ENCODE results near the gene PODXL.

- TF ChIP-seq CTCF (tag by site-specific recombination; IDR thresholded peaks at IDR 0.05) (no peak), ZNF561 (tag by site-specific recombination; IDR thresholded peaks at IDR 0.05; ENCODE audit: borderline replicate concordance) (no peak), ZNF24 (tag by site-specific recombination; IDR thresholded peaks at IDR 0.05) (no peak), ZNF274 (IDR thresholded peaks at IDR 0.05; ENCODE audit: low read length) (no peak), ZNF274 (tag by site-specific recombination; IDR thresholded peaks at IDR 0.05; ENCODE audit: borderline replicate concordance) (no peak), ZNF776 (tag by site-specific recombination; IDR thresholded peaks at IDR 0.05; ENCODE audit: borderline replicate concordance) (no peak), ZNF580 (tag by site-specific recombination; IDR thresholded peaks at IDR 0.05) (no peak), PBX3 (CRISPR knock-in tag; IDR thresholded peaks at IDR 0.05) (no peak), ZNF121 (tag by site-specific recombination; IDR thresholded peaks at IDR 0.05) (no peak)
- TF ChIP-seq, protein P1, sequence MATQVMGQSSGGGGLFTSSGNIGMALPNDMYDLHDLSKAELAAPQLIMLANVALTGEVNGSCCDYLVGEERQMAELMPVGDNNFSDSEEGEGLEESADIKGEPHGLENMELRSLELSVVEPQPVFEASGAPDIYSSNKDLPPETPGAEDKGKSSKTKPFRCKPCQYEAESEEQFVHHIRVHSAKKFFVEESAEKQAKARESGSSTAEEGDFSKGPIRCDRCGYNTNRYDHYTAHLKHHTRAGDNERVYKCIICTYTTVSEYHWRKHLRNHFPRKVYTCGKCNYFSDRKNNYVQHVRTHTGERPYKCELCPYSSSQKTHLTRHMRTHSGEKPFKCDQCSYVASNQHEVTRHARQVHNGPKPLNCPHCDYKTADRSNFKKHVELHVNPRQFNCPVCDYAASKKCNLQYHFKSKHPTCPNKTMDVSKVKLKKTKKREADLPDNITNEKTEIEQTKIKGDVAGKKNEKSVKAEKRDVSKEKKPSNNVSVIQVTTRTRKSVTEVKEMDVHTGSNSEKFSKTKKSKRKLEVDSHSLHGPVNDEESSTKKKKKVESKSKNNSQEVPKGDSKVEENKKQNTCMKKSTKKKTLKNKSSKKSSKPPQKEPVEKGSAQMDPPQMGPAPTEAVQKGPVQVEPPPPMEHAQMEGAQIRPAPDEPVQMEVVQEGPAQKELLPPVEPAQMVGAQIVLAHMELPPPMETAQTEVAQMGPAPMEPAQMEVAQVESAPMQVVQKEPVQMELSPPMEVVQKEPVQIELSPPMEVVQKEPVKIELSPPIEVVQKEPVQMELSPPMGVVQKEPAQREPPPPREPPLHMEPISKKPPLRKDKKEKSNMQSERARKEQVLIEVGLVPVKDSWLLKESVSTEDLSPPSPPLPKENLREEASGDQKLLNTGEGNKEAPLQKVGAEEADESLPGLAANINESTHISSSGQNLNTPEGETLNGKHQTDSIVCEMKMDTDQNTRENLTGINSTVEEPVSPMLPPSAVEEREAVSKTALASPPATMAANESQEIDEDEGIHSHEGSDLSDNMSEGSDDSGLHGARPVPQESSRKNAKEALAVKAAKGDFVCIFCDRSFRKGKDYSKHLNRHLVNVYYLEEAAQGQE (tag by site-specific recombination; IDR thresholded peaks at IDR 0.05) = no peak
These were observed 62.8 kb downstream of the PODXL start for GRCh38 chr7:131493581-131493980.
